SJSA1 (cell line): ENCODE results near the gene GP9. TPM values are rescaled to one million over a fixed set of nuclear protein-coding genes. Genes with fewer than 3 reads are reported as not detected.

ENCODE experiments used
- DNase-seq, 2 experiments: peaks; one replicate each; pipeline ENCODE4 v3.0.0-alpha.2; 2015 to 2020; ENCODE audit warnings: low spot score in 2 of 2, low read depth in 1 of 2
- H3K27ac ChIP-seq: fragments of 250-450 bp; sonication (Bioruptor Pico); 2 replicates; pipeline ENCODE4 v1.5.1; 2020; ENCODE audit warnings: mild to moderate bottlenecking, moderate library complexity
- H3K27me3 ChIP-seq: fragments of 250-450 bp; sonication (Bioruptor Pico); replicated peaks from 2 replicates; pipeline ENCODE4 v1.5.1; 2020; ENCODE audit warnings: mild to moderate bottlenecking, moderate library complexity
- H3K36me3 ChIP-seq: fragments of 250-450 bp; sonication (Bioruptor Pico); 2 replicates; pipeline ENCODE4 v1.5.1; 2020; ENCODE audit warnings: mild to moderate bottlenecking
- H3K4me1 ChIP-seq: fragments of 250-450 bp; sonication (Bioruptor Pico); replicated peaks from 2 replicates; pipeline ENCODE4 v1.6.1; 2021; ENCODE audit warnings: mild to moderate bottlenecking
- H3K4me3 ChIP-seq: fragments of 250-450 bp; sonication (Bioruptor Pico); 2 replicates; pipeline ENCODE4 v1.5.1; 2020; ENCODE audit warnings: mild to moderate bottlenecking
- H3K9me3 ChIP-seq: fragments of 250-450 bp; sonication (Bioruptor Pico); replicated peaks from 2 replicates; pipeline ENCODE4 v1.5.1; 2020; ENCODE audit warnings: mild to moderate bottlenecking
- total RNA-seq: library from RNA; depleted of rRNA; stranded (reverse); fragments of >200 nt; shearing (Covaris generic); gene quantifications from 2 replicates; pipeline ENCODE4 v1.2.3, GENCODE V29; 2014

Gene GP9
- total RNA-seq, 1 experiment from 2014 or later: not detected

- no peaks in the 10 kb centered on the region for H3K36me3 ChIP-seq
- H3K4me3 ChIP-seq: no peak overlapping the region
- no peaks in the 10 kb centered on the region for H3K9me3 ChIP-seq
- H3K27ac ChIP-seq: no peak overlapping the region
- no peaks in the 10 kb centered on the region for H3K27me3 ChIP-seq
- peaks cover 51% of the 10 kb centered on the region for H3K4me1 ChIP-seq
- no peak for DNase-seq
Measured at GRCh38 chr3:129022114-129023007, 38.2 kb upstream of the GP9 start.

- no peaks in the 10 kb centered on the region for H3K36me3 ChIP-seq
- H3K4me1 ChIP-seq: peaks cover 44% of the 10 kb centered on the region
- no peaks in the 10 kb centered on the region for H3K9me3 ChIP-seq
- no peak overlapping the region for H3K27ac ChIP-seq
- no peak overlapping the region for H3K4me3 ChIP-seq
- no peak for DNase-seq
- H3K27me3 ChIP-seq: no peaks in the 10 kb centered on the region
Measured at GRCh38 chr3:129023008-129023358, 37.6 kb upstream of the GP9 start.

- DNase-seq: peak in 1 of 2 experiments; percentile 33
- Histone ChIP-seq H3K27ac (no peak overlapping the region), H3K9me3 (no peaks in the 10 kb centered on the region), H3K4me3 (no peak overlapping the region), H3K27me3 (no peaks in the 10 kb centered on the region), H3K4me1 (peaks cover 35% of the 10 kb centered on the region), H3K36me3 (no peaks in the 10 kb centered on the region)
Measured at GRCh38 chr3:129023909-129024308, 36.7 kb upstream of the GP9 start.

GRCh38 chr3:129025108-129025507 is 35.5 kb upstream of the GP9 start:
- Histone ChIP-seq H3K4me1 (peaks cover 23% of the 10 kb centered on the region), H3K27me3 (no peaks in the 10 kb centered on the region), H3K9me3 (no peaks in the 10 kb centered on the region), H3K27ac (no peak overlapping the region), H3K4me3 (no peak overlapping the region), H3K36me3 (no peaks in the 10 kb centered on the region)
- no peak for DNase-seq

- H3K27ac ChIP-seq: no peak overlapping the region
- no peak for DNase-seq
- no peaks in the 10 kb centered on the region for H3K27me3 ChIP-seq
- H3K9me3 ChIP-seq: no peaks in the 10 kb centered on the region
- H3K36me3 ChIP-seq: no peaks in the 10 kb centered on the region
- H3K4me3 ChIP-seq: no peak overlapping the region
- peaks cover 18% of the 10 kb centered on the region for H3K4me1 ChIP-seq
Measured at GRCh38 chr3:129025691-129026435, 34.7 kb upstream of the GP9 start.

- H3K36me3 ChIP-seq: no peaks in the 10 kb centered on the region
- H3K4me1 ChIP-seq: peaks cover 9% of the 10 kb centered on the region
- DNase-seq: no peak
- no peaks in the 10 kb centered on the region for H3K27me3 ChIP-seq
- H3K4me3 ChIP-seq: no peak overlapping the region
- no peaks in the 10 kb centered on the region for H3K9me3 ChIP-seq
- no peak overlapping the region for H3K27ac ChIP-seq
Measured at GRCh38 chr3:129026728-129027543, 33.6 kb upstream of the GP9 start.

- Histone ChIP-seq H3K9me3 (no peaks in the 10 kb centered on the region), H3K36me3 (no peaks in the 10 kb centered on the region), H3K4me3 (no peak overlapping the region), H3K27me3 (no peaks in the 10 kb centered on the region), H3K27ac (no peak overlapping the region), H3K4me1 (0 out of 2 replicates have a peak, but pooled peaks cover 7% of the 10 kb centered on the region)
- DNase-seq: no peak
Measured at GRCh38 chr3:129027544-129027880, 33.1 kb upstream of the GP9 start.

GRCh38 chr3:129028866-129029265 is 31.7 kb upstream of the GP9 start:
- Histone ChIP-seq H3K4me3 (no peak overlapping the region), H3K9me3 (no peaks in the 10 kb centered on the region), H3K36me3 (no peaks in the 10 kb centered on the region), H3K4me1 (0 out of 2 replicates have a peak, but pooled peaks cover 5% of the 10 kb centered on the region), H3K27ac (no peak overlapping the region), H3K27me3 (no peaks in the 10 kb centered on the region)
- no peak for DNase-seq

- Histone ChIP-seq H3K4me1 (0 out of 2 replicates have a peak, but pooled peaks cover 3% of the 10 kb centered on the region), H3K36me3 (no peaks in the 10 kb centered on the region), H3K27ac (no peak overlapping the region), H3K27me3 (no peaks in the 10 kb centered on the region), H3K4me3 (no peak overlapping the region), H3K9me3 (no peaks in the 10 kb centered on the region)
- no peak for DNase-seq
Measured at GRCh38 chr3:129030611-129031010, 30.0 kb upstream of the GP9 start.

GRCh38 chr3:129031476-129032215 is 28.9 kb upstream of the GP9 start:
- Histone ChIP-seq H3K4me1 (0 out of 2 replicates have a peak, but pooled peaks cover 3% of the 10 kb centered on the region), H3K9me3 (no peaks in the 10 kb centered on the region), H3K27me3 (no peaks in the 10 kb centered on the region), H3K36me3 (no peaks in the 10 kb centered on the region), H3K4me3 (no peak overlapping the region), H3K27ac (no peak overlapping the region)
- DNase-seq: no peak

GRCh38 chr3:129032716-129033115 is 27.9 kb upstream of the GP9 start:
- Histone ChIP-seq H3K27ac (no peak overlapping the region), H3K9me3 (no peaks in the 10 kb centered on the region), H3K4me3 (no peak overlapping the region), H3K27me3 (no peaks in the 10 kb centered on the region), H3K36me3 (no peaks in the 10 kb centered on the region), H3K4me1 (0 out of 2 replicates have a peak, but pooled peaks cover 3% of the 10 kb centered on the region)
- peak in 1 of 2 experiments; percentile 35 for DNase-seq

GRCh38 chr3:129033151-129033550 is 27.4 kb upstream of the GP9 start:
- H3K27ac ChIP-seq: no peak overlapping the region
- no peaks in the 10 kb centered on the region for H3K9me3 ChIP-seq
- H3K27me3 ChIP-seq: no peaks in the 10 kb centered on the region
- no peaks in the 10 kb centered on the region for H3K36me3 ChIP-seq
- no peak for DNase-seq
- 0 out of 2 replicates have a peak, but pooled peaks cover 3% of the 10 kb centered on the region for H3K4me1 ChIP-seq
- no peak overlapping the region for H3K4me3 ChIP-seq
